Psoas muscle (tissue), 8 donors: Measurements from ENCODE around the gene VWA8. TPM values are rescaled to one million over a fixed set of nuclear protein-coding genes. Genes with fewer than 3 reads are reported as not detected.
A peak's percentile ranks its signal among the peaks of the same experiment; 100 is the strongest.
"Not testable (repeated sequence)": the region's sequence is repeated elsewhere in the genome, so short reads cannot be mapped to it uniquely, and the experiment has no call there.

ENCODE experiments used
- ATAC-seq, 4 donors: fragments of 200-7000 bp; cut with Tn5 transposase; one replicate each; pipeline ENCODE4 v1.9.1; 2020; ENCODE audit warnings: moderate library complexity in 3 of 4, mild to moderate bottlenecking in 2 of 4
- DNase-seq, 2 donors: peaks; one replicate each; pipeline ENCODE4 v3.0.0-alpha.2; 2020
- H3K27ac ChIP-seq: fragments of 200-600 bp; one replicate; pipeline ENCODE4 v1.8.0; 2022
- H3K27me3 ChIP-seq, 3 donors: fragments of 200-600 bp in 1 of 3; one replicate each; pipeline versions ENCODE4 v1.6.1 to v1.8.0; 2013 to 2022; ENCODE audit warnings: low read length in 2 of 3, mild to moderate bottlenecking in 2 of 3, moderate library complexity in 1 of 3; ENCODE audit not compliant: insufficient read depth in 3 of 3
- H3K36me3 ChIP-seq, 2 donors: fragments of 200-600 bp in 1 of 2; one replicate each; pipeline versions ENCODE4 v1.6.1 to v1.8.0; 2013 to 2022; ENCODE audit warnings: low read depth in 1 of 2, mild to moderate bottlenecking in 1 of 2, moderate library complexity in 1 of 2; ENCODE audit not compliant: insufficient read depth in 1 of 2
- H3K4me1 ChIP-seq: fragments of 200-600 bp; one replicate; pipeline ENCODE4 v1.8.0; 2022
- H3K4me3 ChIP-seq: fragments of 200-600 bp; one replicate; pipeline ENCODE4 v1.8.0; 2022; ENCODE audit warnings: mild to moderate bottlenecking
- H3K9me3 ChIP-seq: fragments of 200-600 bp; one replicate; pipeline ENCODE4 v1.8.0; 2022
- CTCF ChIP-seq: fragments of 200-600 bp; IDR thresholded peaks from one replicate; pipeline ENCODE4 v1.8.0; 2022; ENCODE audit warnings: antibody characterized with exemption
- whole genome bisulfite sequencing, 3 donors: extraction: QIAGEN DNeasy Blood & Tissue Kit; methylation state at CpG; one replicate each; pipeline versions ENCODE4 v1.1.6 to v1.1.7; 2013; 5-methylcytosine and 5-hydroxymethylcytosine counted together
- intact Hi-C, 2 donors: fragments of 100-400 bp; cut with DNase I; formaldehyde crosslinking; loops; one replicate each; pipeline versions ENCODE4 v1.11.0 to v1.14.2; 2022
- polyA plus RNA-seq, 3 donors: library from polyadenylated mRNA; stranded (reverse); fragments of 200-250 nt; gene quantifications; one replicate each; pipeline ENCODE4 v1.2.3, GENCODE V29; 2013
- total RNA-seq, 4 donors: library from RNA; stranded (reverse); fragmentation: NEBNext Ultra II Directional in 2 of 4; extraction: Animal tissue kit (Norgen Biotek cat#: 25700) in 2 of 4; gene quantifications; one replicate each; pipeline versions ENCODE4 v1.2.1 to v1.2.4, GENCODE V29; 2021 to 2023
- donor health status: healthy with polysubstance abuse.
- donor health status: DM: no; HTN: no; CAD: no; lungs with moderate emphysema.
- donor health status: Bipolar disorder and iron deficiency.
- donor health status: healthy.
- donor health status: DM: yes; HTN: yes; CAD: no.
- donor health status: DM: no; HTN: no; CAD: no.
- donor health status: DM: no; HTN: no; CAD: no.
- donor health status: DM: yes; HTN: yes; CAD: no.

The VWA8 gene
- total and polyA plus RNA-seq, 7 donors: 8.6 to 50.5 (median 30.1) TPM

- DNase-seq (no peak), ATAC-seq (peak in 1 of 4 donors; percentile 27)
- Histone ChIP-seq H3K27me3 (no peaks in the 10 kb centered on the region), H3K9me3 (no peaks in the 10 kb centered on the region), H3K4me1 (peaks cover 4% of the 10 kb centered on the region), H3K27ac (no peak overlapping the region), H3K36me3 (no peaks in the 10 kb centered on the region), H3K4me3 (no peak overlapping the region)
- intact Hi-C loops: loop anchor here (5.0 to 10.0 kb wide), 3 partner anchors 193 to 298 kb away; partner anchors contain the start of gene RGCC (in 1 of the 2)
- TF ChIP-seq CTCF: no peak
- WGBS, 3 donors: 73 to 89% (median 81%) methylated on average over 2 of the region's 2 CpGs
Observed at GRCh38 chr13:41650706-41651105, 310.2 kb downstream of the VWA8 start.

GRCh38 chr13:41649659-41650058 lies 311.2 kb downstream of the VWA8 start:
- no peak for ATAC-seq
- 70 to 80% (median 72%) methylated on average over 3 of the region's 3 CpGs for WGBS, 3 donors
- no peaks in the 10 kb centered on the region for H3K36me3 ChIP-seq
- intact Hi-C loops: loop anchor here (5.0 to 10.0 kb wide), 5 partner anchors 37 to 297 kb away; partner anchors contain the start of gene RGCC (in 2 of the 2)
- TF ChIP-seq CTCF: peak; percentile 18
- H3K27ac ChIP-seq: no peak overlapping the region
- no peaks in the 10 kb centered on the region for H3K9me3 ChIP-seq
- no peaks in the 10 kb centered on the region for H3K27me3 ChIP-seq
- no peak for DNase-seq
- no peak overlapping the region for H3K4me3 ChIP-seq
- peaks cover 12% of the 10 kb centered on the region for H3K4me1 ChIP-seq

GRCh38 chr13:41648314-41648935 lies 312.5 kb downstream of the VWA8 start:
- H3K9me3 ChIP-seq: no peaks in the 10 kb centered on the region
- intact Hi-C loops: loop anchor here (5.0 to 10.0 kb wide), 2 partner anchors 36 to 194 kb away; partner anchors contain the start of gene RGCC (in 1 of the 2)
- H3K4me1 ChIP-seq: peaks cover 12% of the 10 kb centered on the region
- 74 to 76% (median 74%) methylated on average over 5 of the region's 5 CpGs for WGBS, 3 donors
- no peak for TF ChIP-seq CTCF
- H3K27me3 ChIP-seq: no peaks in the 10 kb centered on the region
- no peak for DNase-seq
- H3K36me3 ChIP-seq: no peaks in the 10 kb centered on the region
- no peak for ATAC-seq
- H3K4me3 ChIP-seq: no peak overlapping the region
- H3K27ac ChIP-seq: peak overlapping the region; percentile 30

- not testable (repeated sequence) for H3K27me3 ChIP-seq, ATAC-seq, DNase-seq, H3K4me3 ChIP-seq, H3K27ac ChIP-seq, H3K9me3 ChIP-seq, H3K36me3 ChIP-seq
- intact Hi-C loops: loop anchor here (5.0 to 10.0 kb wide), 2 partner anchors 36 to 193 kb away; partner anchors contain the start of gene RGCC (in 1 of the 2)
- 74 to 75% (median 75%) methylated on average over 10 of the region's 10 CpGs for WGBS, 3 donors
- H3K4me1 ChIP-seq: peaks cover 12% of the 10 kb centered on the region
Observed at GRCh38 chr13:41647699-41648313, 313.1 kb downstream of the VWA8 start.

- intact Hi-C loops: loop anchor here (5.0 to 10.0 kb wide), 2 partner anchors 33 to 191 kb away; partner anchors contain the start of gene RGCC (in 1 of the 2)
- DNase-seq: peak; percentile 44 to 68
- Histone ChIP-seq H3K27ac (peak overlapping the region; percentile 48), H3K27me3 (no peaks in the 10 kb centered on the region), H3K4me3 (no peak overlapping the region), H3K9me3 (no peaks in the 10 kb centered on the region), H3K36me3 (no peaks in the 10 kb centered on the region), H3K4me1 (peaks cover 20% of the 10 kb centered on the region)
- WGBS, 3 donors: 31 to 38% (median 32%) methylated on average over 4 of the region's 4 CpGs
- no peak for TF ChIP-seq CTCF
- peak in 3 of 4 donors; percentile 45 to 72 (median 53) for ATAC-seq
Observed at GRCh38 chr13:41645331-41645730, 315.6 kb downstream of the VWA8 start.
